ENCODE results near the gene MYLIP. TPM values are rescaled to one million over a fixed set of nuclear protein-coding genes. Genes with fewer than 3 reads are reported as not detected.
A peak's percentile ranks its signal among the peaks of the same experiment; 100 is the strongest.

MYLIP gene
- total and polyA plus RNA-seq, 8 donors: 6.6 to 20.2 (median 12.0) TPM

DNA sequence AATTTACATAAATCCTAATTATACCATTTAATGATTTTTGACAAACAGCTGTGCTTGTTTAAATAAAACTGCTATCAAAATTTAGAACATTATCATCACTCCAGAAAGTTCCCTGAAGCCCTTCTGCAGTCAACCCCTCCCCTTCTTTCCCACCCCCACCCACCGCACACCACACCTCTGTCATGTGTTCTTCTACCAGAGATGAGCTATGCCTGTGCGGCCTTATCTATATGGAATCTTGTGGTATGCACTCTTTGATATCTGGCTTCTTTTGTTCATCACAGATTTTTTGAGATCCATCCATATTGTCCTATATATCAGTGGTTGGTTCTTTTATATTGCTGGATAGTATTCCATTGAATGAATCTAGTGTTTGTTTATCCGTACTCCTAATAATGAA, 7.2 kb downstream of the MYLIP start:
- Histone ChIP-seq H3K36me3 (no peaks in the 10 kb centered on the region), H3K9me3 (no peaks in the 10 kb centered on the region), H3K4me1 (peaks cover 42 to 70% (median 63%) of the 10 kb centered on the region in 3 donors), H3K27ac (peak overlapping the region in 1 of 4 donors; percentile 4), H3K4me3 (no peak overlapping the region), H3K27me3 (no peaks in the 10 kb centered on the region)
- ATAC-seq: no peak
- intact Hi-C loops (cut with DNase I): loop anchor here in 1 of 3 donors (10.0 kb wide), 1 partner anchor 49 kb away; no protein-coding TSS in a partner anchor
- 68 to 77% methylated on average over 3 of the region's 3 CpGs for WGBS, 2 donors
- TF ChIP-seq, protein P1, sequence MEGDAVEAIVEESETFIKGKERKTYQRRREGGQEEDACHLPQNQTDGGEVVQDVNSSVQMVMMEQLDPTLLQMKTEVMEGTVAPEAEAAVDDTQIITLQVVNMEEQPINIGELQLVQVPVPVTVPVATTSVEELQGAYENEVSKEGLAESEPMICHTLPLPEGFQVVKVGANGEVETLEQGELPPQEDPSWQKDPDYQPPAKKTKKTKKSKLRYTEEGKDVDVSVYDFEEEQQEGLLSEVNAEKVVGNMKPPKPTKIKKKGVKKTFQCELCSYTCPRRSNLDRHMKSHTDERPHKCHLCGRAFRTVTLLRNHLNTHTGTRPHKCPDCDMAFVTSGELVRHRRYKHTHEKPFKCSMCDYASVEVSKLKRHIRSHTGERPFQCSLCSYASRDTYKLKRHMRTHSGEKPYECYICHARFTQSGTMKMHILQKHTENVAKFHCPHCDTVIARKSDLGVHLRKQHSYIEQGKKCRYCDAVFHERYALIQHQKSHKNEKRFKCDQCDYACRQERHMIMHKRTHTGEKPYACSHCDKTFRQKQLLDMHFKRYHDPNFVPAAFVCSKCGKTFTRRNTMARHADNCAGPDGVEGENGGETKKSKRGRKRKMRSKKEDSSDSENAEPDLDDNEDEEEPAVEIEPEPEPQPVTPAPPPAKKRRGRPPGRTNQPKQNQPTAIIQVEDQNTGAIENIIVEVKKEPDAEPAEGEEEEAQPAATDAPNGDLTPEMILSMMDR (IDR thresholded peaks at IDR 0.05): no peak
- FAIRE-seq: no peak
- no peak for DNase-seq

- no peak for DNase-seq
- TF ChIP-seq, protein P1 (IDR thresholded peaks at IDR 0.05): no peak
- 56 to 61% methylated on average over 5 of the region's 5 CpGs for WGBS, 2 donors
- FAIRE-seq: peak; percentile 65
- Histone ChIP-seq H3K27ac (peak overlapping the region in 2 of 4 donors; percentile 4 to 10), H3K9me3 (no peaks in the 10 kb centered on the region), H3K4me3 (no peak overlapping the region), H3K27me3 (no peaks in the 10 kb centered on the region), H3K4me1 (peaks cover 34 to 63% (median 55%) of the 10 kb centered on the region in 3 donors), H3K36me3 (peaks cover 0 to 4% (median 3%) of the 10 kb centered on the region in 3 donors)
- ATAC-seq: peak; percentile 62 to 86 (median 74)
- intact Hi-C loops (cut with DNase I): loop anchor here in 1 of 3 donors (10.0 kb wide), 1 partner anchor 48 kb away; no protein-coding TSS in a partner anchor
Measured at GRCh38 chr6:16136621-16137450, 8.0 kb downstream of the MYLIP start.

- H3K27ac ChIP-seq: no peak overlapping the region
- FAIRE-seq: peak; percentile 17
- intact Hi-C loops (cut with DNase I): loop anchor here in 1 of 3 donors (10.0 kb wide), 1 partner anchor 47 kb away; no protein-coding TSS in a partner anchor
Measured at GRCh38 chr6:16137451-16137801, 8.5 kb downstream of the MYLIP start.

GRCh38 chr6:16139556-16139955, 10.7 kb downstream of the MYLIP start:
- FAIRE-seq: no peak
- H3K4me1 ChIP-seq: peaks cover 20 to 43% (median 40%) of the 10 kb centered on the region in 3 donors
- ATAC-seq: no peak
- H3K9me3 ChIP-seq: no peaks in the 10 kb centered on the region
- no peak overlapping the region for H3K4me3 ChIP-seq
- intact Hi-C loops (cut with DNase I): loop anchor here in 1 of 3 donors (10.0 kb wide), 1 partner anchor 45 kb away; no protein-coding TSS in a partner anchor
- DNase-seq: no peak
- 65 to 72% methylated on average over 2 of the region's 2 CpGs for WGBS, 2 donors
- H3K27ac ChIP-seq: no peak overlapping the region
- TF ChIP-seq, protein P1 (IDR thresholded peaks at IDR 0.05): no peak
- peaks cover 0 to 31% (median 22%) of the 10 kb centered on the region in 3 donors for H3K36me3 ChIP-seq
- no peaks in the 10 kb centered on the region for H3K27me3 ChIP-seq

More at GRCh38 chr6:16137451-16137801, 8.5 kb downstream of the MYLIP start:
- no peaks in the 10 kb centered on the region for H3K27me3 ChIP-seq
- ATAC-seq: peak in 1 of 4 donors; percentile 7
- H3K4me3 ChIP-seq: no peak overlapping the region
- H3K9me3 ChIP-seq: no peaks in the 10 kb centered on the region
- TF ChIP-seq, protein P1 (IDR thresholded peaks at IDR 0.05): no peak
- peaks cover 0 to 9% (median 8%) of the 10 kb centered on the region in 3 donors for H3K36me3 ChIP-seq
- no peak for DNase-seq
- peaks cover 28 to 57% (median 51%) of the 10 kb centered on the region in 3 donors for H3K4me1 ChIP-seq

All from pancreas (tissue), 10 donors.